ENCODE results near the gene NFXL1. TPM values are rescaled to one million over a fixed set of nuclear protein-coding genes. Genes with fewer than 3 reads are reported as not detected.

Gene NFXL1
- 5.5 to 6.8 TPM (median 5.7 TPM) in 5 replicates for total RNA-seq (2022; extraction: Qiagen RNA extraction)

DNA sequence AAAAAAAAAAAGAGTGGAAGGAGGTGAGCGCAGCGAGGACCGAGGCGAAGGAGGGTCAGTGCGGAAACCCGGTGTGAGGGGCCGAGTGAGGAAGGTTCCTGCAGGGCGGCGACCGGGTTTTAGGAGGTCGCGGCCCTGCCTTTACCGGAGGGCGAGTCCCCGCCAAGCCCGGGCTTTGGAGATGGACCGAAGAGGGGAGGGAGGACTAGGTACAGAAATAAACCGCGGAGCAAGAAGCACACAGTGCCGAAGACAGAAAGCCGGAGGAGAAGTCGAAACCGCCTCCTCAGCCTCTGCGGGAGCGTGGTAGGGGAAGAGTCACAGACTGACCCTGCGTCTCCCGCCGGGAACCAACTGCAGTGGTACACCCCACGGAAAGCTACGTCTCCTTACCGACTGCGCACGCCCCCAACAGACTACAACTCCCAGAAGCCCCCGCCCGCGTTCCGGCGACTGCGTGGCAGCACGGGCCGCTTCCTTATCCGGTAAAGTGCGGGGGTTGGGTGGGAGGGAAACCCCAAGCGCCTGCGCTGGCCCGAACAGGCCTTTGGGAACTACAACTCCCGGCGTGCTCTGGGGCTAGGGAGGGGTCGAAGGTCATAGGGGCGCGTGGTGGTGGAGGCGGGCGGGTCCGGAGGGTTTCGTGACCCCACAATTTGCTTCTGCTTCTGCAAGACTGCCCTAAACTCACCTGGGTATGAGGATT lies at the start of gene NFXL1:
NFXL1 (minus strand) TSS at position 364 of the 706 bp plus-strand sequence. CDS start 380 bp downstream, outside the sequence.

GRCh38 chr4:47837908-47838294 lies 76.5 kb downstream of the NFXL1 start, which contains the start of gene CORIN:
Gene CORIN, minus strand, starts transcription at chr4:47838067. Its CDS starts 118 bp downstream, at chr4:47837949.

Other genes starting within 250 kb of the NFXL1 start
- 0.06 TPM in 1 of 5 replicates, not detected in the others for gene CORIN, start 76.5 kb downstream of the NFXL1 start, total RNA-seq (2022; extraction: Qiagen RNA extraction)
- 0.08 to 0.12 TPM in 2 of 5 replicates, not detected in the others for gene CNGA1, start 102.1 kb upstream of the NFXL1 start, total RNA-seq (2022; extraction: Qiagen RNA extraction)
- gene NIPAL1, start 102.2 kb upstream of the NFXL1 start, total RNA-seq (2022; extraction: Qiagen RNA extraction): 0.68 to 1.1 TPM (median 0.86 TPM) in 5 replicates
- gene TXK, start 219.7 kb upstream of the NFXL1 start, total RNA-seq (2022; extraction: Qiagen RNA extraction): 0.07 to 0.35 TPM (median 0.15 TPM) in 5 replicates

Data from A549 treated with CORT108297 at 1 μM for 4 hours (cell line).